Measurements from ENCODE around the gene ERC2.

The ERC2 gene

GRCh38 chr3:55484801-55485791, 983.2 kb downstream of the ERC2 start (continued):
- TF ChIP-seq REST (tag by site-specific recombination; IDR thresholded peaks at IDR 0.05) (no peak), HOXC10 (CRISPR knock-in tag; IDR thresholded peaks at IDR 0.05) (no peak), ZNF239 (tag by site-specific recombination; IDR thresholded peaks at IDR 0.05) (no peak), KLF16 (tag by site-specific recombination; IDR thresholded peaks at IDR 0.05) (peak; percentile 73; the same call in 1 of the 2 replicates), ZNF707 (tag by site-specific recombination; IDR thresholded peaks at IDR 0.05) (no peak), SCRT1 (tag by site-specific recombination; IDR thresholded peaks at IDR 0.05; ENCODE audit: borderline replicate concordance) (no peak), ZNF335 (tag by site-specific recombination; conservative IDR thresholded peaks at IDR 0.05) (peak; percentile 62), BCL11B (tag by site-specific recombination; IDR thresholded peaks at IDR 0.05; ENCODE audit: low read depth) (peak; percentile 71; the same call in 1 of the 2 replicates), ZBTB1 (tag by site-specific recombination; IDR thresholded peaks at IDR 0.05) (peak; percentile 55; the same call in 1 of the 2 replicates), SALL2 (tag by site-specific recombination; IDR thresholded peaks at IDR 0.05; ENCODE audit: borderline replicate concordance) (no peak), ZNF423 (tag by site-specific recombination; IDR thresholded peaks at IDR 0.05) (peak; percentile 60; the same call in 1 of the 2 replicates), YY2 (tag by site-specific recombination; IDR thresholded peaks at IDR 0.05) (no peak), GLIS2 (tag by site-specific recombination; IDR thresholded peaks at IDR 0.05) (peak; percentile 96), ZBTB44 (tag by site-specific recombination; IDR thresholded peaks at IDR 0.05) (no peak), ZNF121 (tag by site-specific recombination; IDR thresholded peaks at IDR 0.05) (0 out of 2 replicates have a peak, but pooled peaks have one; percentile 16), ZNF473 (tag by site-specific recombination; IDR thresholded peaks at IDR 0.05) (no peak), ZNF639 (tag by site-specific recombination; IDR thresholded peaks at IDR 0.05) (no peak), ZNF670 (tag by site-specific recombination; IDR thresholded peaks at IDR 0.05; ENCODE audit: low read depth) (no peak), PRDM6 (tag by site-specific recombination; IDR thresholded peaks at IDR 0.05) (no peak), ZNF658 (tag by site-specific recombination; IDR thresholded peaks at IDR 0.05) (no peak), ZNF280C (tag by site-specific recombination; IDR thresholded peaks at IDR 0.05) (no peak)
- TF ChIP-seq, protein P1, sequence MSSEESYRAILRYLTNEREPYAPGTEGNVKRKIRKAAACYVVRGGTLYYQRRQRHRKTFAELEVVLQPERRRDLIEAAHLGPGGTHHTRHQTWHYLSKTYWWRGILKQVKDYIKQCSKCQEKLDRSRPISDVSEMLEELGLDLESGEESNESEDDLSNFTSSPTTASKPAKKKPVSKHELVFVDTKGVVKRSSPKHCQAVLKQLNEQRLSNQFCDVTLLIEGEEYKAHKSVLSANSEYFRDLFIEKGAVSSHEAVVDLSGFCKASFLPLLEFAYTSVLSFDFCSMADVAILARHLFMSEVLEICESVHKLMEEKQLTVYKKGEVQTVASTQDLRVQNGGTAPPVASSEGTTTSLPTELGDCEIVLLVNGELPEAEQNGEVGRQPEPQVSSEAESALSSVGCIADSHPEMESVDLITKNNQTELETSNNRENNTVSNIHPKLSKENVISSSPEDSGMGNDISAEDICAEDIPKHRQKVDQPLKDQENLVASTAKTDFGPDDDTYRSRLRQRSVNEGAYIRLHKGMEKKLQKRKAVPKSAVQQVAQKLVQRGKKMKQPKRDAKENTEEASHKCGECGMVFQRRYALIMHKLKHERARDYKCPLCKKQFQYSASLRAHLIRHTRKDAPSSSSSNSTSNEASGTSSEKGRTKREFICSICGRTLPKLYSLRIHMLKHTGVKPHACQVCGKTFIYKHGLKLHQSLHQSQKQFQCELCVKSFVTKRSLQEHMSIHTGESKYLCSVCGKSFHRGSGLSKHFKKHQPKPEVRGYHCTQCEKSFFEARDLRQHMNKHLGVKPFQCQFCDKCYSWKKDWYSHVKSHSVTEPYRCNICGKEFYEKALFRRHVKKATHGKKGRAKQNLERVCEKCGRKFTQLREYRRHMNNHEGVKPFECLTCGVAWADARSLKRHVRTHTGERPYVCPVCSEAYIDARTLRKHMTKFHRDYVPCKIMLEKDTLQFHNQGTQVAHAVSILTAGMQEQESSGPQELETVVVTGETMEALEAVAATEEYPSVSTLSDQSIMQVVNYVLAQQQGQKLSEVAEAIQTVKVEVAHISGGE (tag by site-specific recombination; conservative IDR thresholded peaks at IDR 0.05; ENCODE audit: low read depth), result peak; percentile 57
- TF ChIP-seq, protein P2, sequence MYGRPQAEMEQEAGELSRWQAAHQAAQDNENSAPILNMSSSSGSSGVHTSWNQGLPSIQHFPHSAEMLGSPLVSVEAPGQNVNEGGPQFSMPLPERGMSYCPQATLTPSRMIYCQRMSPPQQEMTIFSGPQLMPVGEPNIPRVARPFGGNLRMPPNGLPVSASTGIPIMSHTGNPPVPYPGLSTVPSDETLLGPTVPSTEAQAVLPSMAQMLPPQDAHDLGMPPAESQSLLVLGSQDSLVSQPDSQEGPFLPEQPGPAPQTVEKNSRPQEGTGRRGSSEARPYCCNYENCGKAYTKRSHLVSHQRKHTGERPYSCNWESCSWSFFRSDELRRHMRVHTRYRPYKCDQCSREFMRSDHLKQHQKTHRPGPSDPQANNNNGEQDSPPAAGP (tag by site-specific recombination; IDR thresholded peaks at IDR 0.05), result 0 out of 2 replicates have a peak, but pooled peaks have one; percentile 9

All from HEK293 (cell line).